Endothelial cell of umbilical vein (primary cell): ENCODE measurements around the gene GRK1. TPM values are rescaled to one million over a fixed set of nuclear protein-coding genes. Genes with fewer than 3 reads are reported as not detected.

Source experiments
- BruUV-seq: library from RNA; stranded (reverse); fragments of 400-500 nt; replicated peaks from 2 replicates; lab custom pipeline; 2021; lab: Mats Ljungman, UMichigan
- CTCF ChIA-PET: fragments of 300-600, 350-600 bp; sonication (Branson Sonifier 250); formaldehyde crosslinking; loops from one replicate; lab custom pipeline; 2021; ENCODE audit warnings: antibody characterized with exemption, inconsistent platforms; lab: Charles Lee
- POLR2A ChIA-PET: fragments of 300-600, 350-600 bp; sonication (Branson Sonifier 250); formaldehyde crosslinking; loops from one replicate; lab custom pipeline; 2021; ENCODE audit warnings: antibody characterized with exemption, inconsistent platforms; lab: Charles Lee
- DNase-seq: peaks from one replicate; pipeline ENCODE4 v3.0.0-alpha.2; 2011; ENCODE audit warnings: low read depth, low spot score
- FAIRE-seq: peaks from 2 replicates; lab custom pipeline; 2011; peaks lifted over from hg19 to GRCh38; lab: Jason Lieb, UNC
- H2AFZ ChIP-seq: 2 replicates; pipeline ENCODE4 v1.6.0; 2012; ENCODE audit warnings: low read depth, low read length, control low read depth, inconsistent platforms
- H3K27ac ChIP-seq: 2 replicates; pipeline ENCODE4 v1.5.1; 2011; ENCODE audit warnings: low read depth, mild to moderate bottlenecking, control low read depth, low read length, moderate library complexity; ENCODE audit not compliant: insufficient read depth
- H3K27me3 ChIP-seq, 2 experiments: 2 replicates each; pipeline versions ENCODE4 v1.6.0 to v1.6.1; 2011; ENCODE audit warnings: low read length in 2 of 2, mixed read lengths in 1 of 2; ENCODE audit not compliant: control insufficient read depth in 2 of 2, insufficient read depth in 2 of 2
- H3K36me3 ChIP-seq, 2 experiments: 2 replicates in 1 of 2; 3 replicates in 1 of 2; pipeline ENCODE4 v1.5.1; 2011; ENCODE audit warnings: low read length in 2 of 2, mild to moderate bottlenecking in 1 of 2, moderate library complexity in 1 of 2; ENCODE audit not compliant: control insufficient read depth in 2 of 2, insufficient read depth in 2 of 2; ENCODE audit errors: extremely low read depth in 1 of 2
- H3K4me1 ChIP-seq: 3 replicates; pipeline ENCODE4 v1.5.1; 2011; ENCODE audit warnings: mild to moderate bottlenecking, low read length; ENCODE audit not compliant: control insufficient read depth, insufficient read depth; ENCODE audit errors: extremely low read depth
- H3K4me2 ChIP-seq: 2 replicates; pipeline ENCODE4 v1.6.1; 2011; ENCODE audit warnings: low read length, control low read depth, mixed read lengths; ENCODE audit not compliant: insufficient read depth
- H3K4me3 ChIP-seq, 3 experiments: fragments of 200-600 bp in 1 of 3; sonication (generic), shearing (Covaris generic) in 1 of 3; replicated peaks in 1 of 3; 2 replicates each; pipeline ENCODE4 v1.5.1; 2011 to 2016; ENCODE audit warnings: control low read depth in 3 of 3, low read length in 3 of 3, mild to moderate bottlenecking in 2 of 3, inconsistent platforms in 1 of 3, low read depth in 1 of 3, moderate library complexity in 1 of 3; ENCODE audit not compliant: insufficient read depth in 1 of 3
- H3K79me2 ChIP-seq: 2 replicates; pipeline ENCODE4 v1.6.0; 2012; ENCODE audit warnings: low read length, inconsistent platforms; ENCODE audit not compliant: control insufficient read depth, insufficient read depth
- H3K9ac ChIP-seq: replicated peaks from 2 replicates; pipeline ENCODE3; 2011; ENCODE audit warnings: low read length, control low read depth; ENCODE audit not compliant: insufficient read depth; ENCODE audit errors: extremely low read depth
- H3K9me1 ChIP-seq: replicated peaks from 3 replicates; pipeline ENCODE4 v1.6.0; 2011; ENCODE audit warnings: mild to moderate bottlenecking, low read length; ENCODE audit not compliant: control insufficient read depth, insufficient read depth; ENCODE audit errors: extremely low read depth
- H3K9me3 ChIP-seq: replicated peaks from 2 replicates; pipeline ENCODE4 v1.5.1; 2012; ENCODE audit warnings: low read length, inconsistent platforms; ENCODE audit not compliant: control insufficient read depth, insufficient read depth
- H4K20me1 ChIP-seq: replicated peaks from 2 replicates; pipeline ENCODE3; 2011; ENCODE audit warnings: mild to moderate bottlenecking, low read length; ENCODE audit not compliant: control insufficient read depth, insufficient read depth; ENCODE audit errors: extremely low read depth
- CTCF ChIP-seq, 2 donors: IDR thresholded peaks; 1 replicate in 1 of 2; 2 replicates in 1 of 2; pipeline ENCODE4 v1.5.1; 2011; ENCODE audit warnings: low read length in 2 of 2, mild to moderate bottlenecking in 2 of 2, moderate library complexity in 2 of 2, control low read depth in 1 of 2, inconsistent platforms in 1 of 2, low read depth in 1 of 2; ENCODE audit not compliant: insufficient read depth in 1 of 2; ENCODE audit errors: extremely low read depth in 1 of 2
- EZH2 ChIP-seq: IDR thresholded peaks from 2 replicates; pipeline ENCODE4 v1.6.1; 2012; ENCODE audit warnings: borderline replicate concordance, low read depth, mild to moderate bottlenecking, moderate library complexity, low read length, inconsistent platforms; ENCODE audit not compliant: severe bottlenecking
- FOS ChIP-seq: IDR thresholded peaks from 2 replicates; pipeline ENCODE4 v1.6.1; 2011; ENCODE audit warnings: mild to moderate bottlenecking, low read length, moderate library complexity, borderline replicate concordance; ENCODE audit not compliant: insufficient read depth
- GATA2 ChIP-seq: IDR thresholded peaks from 2 replicates; pipeline ENCODE4 v1.7.0; 2011; ENCODE audit warnings: low read depth, mild to moderate bottlenecking, moderate library complexity, mixed read lengths, low read length; ENCODE audit not compliant: insufficient read length, insufficient read depth
- JUN ChIP-seq: IDR thresholded peaks from 2 replicates; pipeline ENCODE4 v1.6.1; 2011; ENCODE audit warnings: borderline replicate concordance, low read depth; ENCODE audit not compliant: insufficient read length, insufficient read depth
- MYC ChIP-seq: IDR thresholded peaks from one replicate; pipeline ENCODE4 v1.6.1; 2011; ENCODE audit warnings: mild to moderate bottlenecking, low read depth, low read length
- POLR2A ChIP-seq: IDR thresholded peaks from 2 replicates; pipeline ENCODE4 v1.6.1; 2012; ENCODE audit warnings: low read depth, mild to moderate bottlenecking, control low read depth, low read length
- POLR2AphosphoS5 ChIP-seq: IDR thresholded peaks from 2 replicates; pipeline ENCODE4 v1.6.1; 2012; ENCODE audit warnings: low read depth, mild to moderate bottlenecking, control low read depth, low read length, moderate library complexity; ENCODE audit not compliant: insufficient read depth
- dilution Hi-C: fragments of 300-500 bp; cut with MboI; formaldehyde crosslinking; loops from one replicate; pipeline ENCODE4 v1.15.0; 2019; ENCODE audit warnings: low sequenced_read_pairs; ENCODE audit not compliant: extremely low pct_ligation_motif_present
- intact Hi-C: fragments of 100-400 bp; cut with micrococcal nuclease; formaldehyde crosslinking; loops from one replicate; pipeline ENCODE4 v1.10.0; 2022
- polyA plus RNA-seq, 4 experiments: library from polyadenylated mRNA; depleted of rRNA in 3 of 4; stranded (reverse) in 3 of 4; unstranded in 1 of 4; fragments of >200 nt; gene quantifications; 2 replicates each; pipeline versions ENCODE4 v1.2.1 to v1.2.3, GENCODE V29; 2011 to 2012; ENCODE audit warnings: missing spikeins in 1 of 4
- total RNA-seq: library from RNA; stranded (reverse); gene quantifications from 2 replicates; pipeline ENCODE4 v1.2.3, GENCODE V29; 2021
- TF ChIP-seq, protein P1 (sequence below): IDR thresholded peaks from 2 replicates; pipeline ENCODE4 v1.6.1; 2011; ENCODE audit not compliant: insufficient read depth, insufficient read length

Gene GRK1
- total and polyA plus RNA-seq, 2 donors (not counting 3 experiments of a cell fraction or from before 2014, with no cell fraction given), result not detected

DNA sequence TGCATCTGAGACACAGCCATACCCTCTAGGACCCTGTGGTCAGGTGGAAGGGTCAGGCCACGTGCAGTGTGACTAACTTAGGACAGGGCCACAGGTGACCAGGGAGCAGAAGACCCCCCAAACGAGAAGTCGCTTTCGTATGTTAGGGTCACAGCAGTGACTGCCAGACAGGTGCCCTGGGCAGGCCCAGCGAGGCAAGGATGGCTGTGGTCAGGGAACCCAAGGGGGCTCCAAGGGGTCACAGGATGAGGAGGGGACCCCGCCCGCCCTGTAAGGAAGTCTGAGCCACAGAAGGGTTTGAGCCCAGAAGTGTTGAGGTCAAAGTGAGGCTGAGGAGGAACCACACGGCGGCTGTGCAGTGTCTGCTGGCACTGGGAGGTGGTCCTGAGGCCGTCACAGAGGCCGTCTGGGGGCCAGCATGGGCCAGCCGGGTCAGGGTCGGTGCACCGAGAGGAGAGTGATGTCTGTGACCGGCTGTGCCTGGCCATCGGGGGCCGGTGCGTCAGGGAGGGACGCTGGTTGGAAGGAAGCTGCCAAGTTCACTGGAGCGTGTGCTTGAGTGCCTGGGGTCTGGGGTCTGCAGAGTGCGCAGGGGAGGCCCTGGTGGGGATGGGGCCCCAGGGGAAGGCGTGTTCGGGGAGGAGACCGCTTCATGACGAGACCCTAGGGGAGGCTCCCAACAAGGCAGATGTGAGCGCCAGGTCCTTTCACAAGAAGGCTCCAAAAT is 67.2 kb downstream of the GRK1 start:
- H4K20me1 ChIP-seq, result no peaks in the 10 kb centered on the region
- ChIA-PET POLR2A (no interaction called here), CTCF (no interaction called here)
- H3K4me2 ChIP-seq, result no peak overlapping the region
- H3K9ac ChIP-seq, result no peak overlapping the region
- peaks cover 0 to 1% of the 10 kb centered on the region in 2 experiments for H3K27me3 ChIP-seq
- H3K9me3 ChIP-seq, result no peaks in the 10 kb centered on the region
- intact Hi-C loops (no loop called here), dilution Hi-C loops (no loop called here)
- H3K4me3 ChIP-seq, result no peak overlapping the region
- H3K36me3 ChIP-seq, result no peaks in the 10 kb centered on the region
- TF ChIP-seq, protein P1, sequence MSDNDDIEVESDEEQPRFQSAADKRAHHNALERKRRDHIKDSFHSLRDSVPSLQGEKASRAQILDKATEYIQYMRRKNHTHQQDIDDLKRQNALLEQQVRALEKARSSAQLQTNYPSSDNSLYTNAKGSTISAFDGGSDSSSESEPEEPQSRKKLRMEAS, result no peak
- no peak for TF ChIP-seq POLR2AphosphoS5
- TF ChIP-seq MYC, result no peak
- no peak for TF ChIP-seq POLR2A
- no peak for TF ChIP-seq FOS
- no peak for TF ChIP-seq GATA2
- TF ChIP-seq EZH2, result no peak
- TF ChIP-seq JUN, result no peak
- no peak for TF ChIP-seq CTCF (IDR thresholded peaks at IDR 0.05; ENCODE audit: extremely low read depth in 1 of 2, insufficient read depth in 1 of 2, low read depth in 1 of 2, low read length in 2 of 2)
- no peaks in the 10 kb centered on the region for H3K9me1 ChIP-seq
- DNase-seq (no peak), FAIRE-seq (no peak)
- no peaks in the 10 kb centered on the region for H3K79me2 ChIP-seq
- H3K27ac ChIP-seq, result no peak overlapping the region
- no peaks in the 10 kb centered on the region for H3K4me1 ChIP-seq
- no TSS peak for BruUV-seq
- no peak overlapping the region for H2AFZ ChIP-seq
